ENCODE measurements around the gene GPC6.

- no peak for TF ChIP-seq CTCF (IDR thresholded peaks at IDR 0.05)
- TF ChIP-seq POLR2A (IDR thresholded peaks at IDR 0.05): no peak
- TF ChIP-seq POLR2AphosphoS5 (IDR thresholded peaks at IDR 0.05; ENCODE audit: insufficient read depth in 1 of 2, low read depth in 1 of 2): no peak
These were observed 146.2 kb downstream of the GPC6 start for GRCh38 chr13:93372856-93373255.

Measured in vagina (tissue), 2 donors.